Transverse colon (tissue), 4 donors: ENCODE results near the gene RHOT2.

Experiments used
- CTCF ChIP-seq, 5 experiments: fragments of 200-600 bp in 3 of 5; fragments of 450-650 bp in 2 of 5; sonication (generic) in 3 of 5; IDR thresholded peaks; 1 replicate in 2 of 5; 2 replicates in 3 of 5; pipeline ENCODE4 v1.5.1; 2016 to 2017; ENCODE audit warnings: antibody characterized with exemption in 5 of 5, inconsistent platforms in 3 of 5, mild to moderate bottlenecking in 2 of 5, moderate library complexity in 1 of 5
- POLR2A ChIP-seq: fragments of 450-650 bp; IDR thresholded peaks from one replicate; pipeline ENCODE4 v1.6.1; 2016; ENCODE audit warnings: antibody characterized with exemption, mild to moderate bottlenecking, moderate library complexity
- POLR2AphosphoS5 ChIP-seq, 3 donors: sonication (generic); formaldehyde crosslinking; IDR thresholded peaks; one replicate each; pipeline ENCODE4 v1.6.1; 2016; ENCODE audit warnings: antibody characterized with exemption in 3 of 3

DNA sequence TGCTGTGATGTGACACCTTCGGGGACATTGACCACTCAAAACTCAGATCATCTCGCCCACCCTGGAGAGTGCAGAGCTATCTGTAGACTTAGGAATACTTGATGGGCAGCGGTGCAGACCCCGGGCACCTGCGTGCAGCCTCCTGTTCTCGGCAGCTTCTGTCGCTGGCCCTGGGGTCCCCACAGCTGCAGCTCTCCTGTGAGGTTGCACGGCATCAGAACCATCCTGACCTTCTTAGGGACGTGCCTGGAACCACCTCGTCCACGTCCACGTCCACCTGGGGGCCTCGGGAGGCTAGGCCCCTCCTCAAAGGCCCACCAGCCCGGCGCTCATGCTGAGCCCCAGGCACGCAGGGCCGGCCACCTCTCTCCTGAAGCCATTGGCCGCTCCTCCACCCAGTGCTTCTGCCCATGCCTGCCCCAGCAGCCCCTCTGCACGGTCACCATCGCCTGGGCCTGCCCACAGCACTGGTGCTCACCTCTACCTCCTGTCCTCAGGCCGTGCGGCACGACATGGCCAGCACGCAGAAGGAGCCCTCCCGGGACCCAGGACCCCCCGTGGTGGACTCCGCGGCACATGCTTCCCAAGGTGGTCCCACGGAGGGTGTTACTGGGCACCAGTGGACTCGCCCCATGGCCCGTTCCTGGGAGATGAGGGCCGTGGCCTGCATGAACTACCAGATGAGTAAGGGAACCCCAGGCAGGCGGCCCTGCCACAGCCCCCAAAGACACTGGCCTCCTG is 39.4 kb upstream of the RHOT2 start:
- TF ChIP-seq CTCF (IDR thresholded peaks at IDR 0.05), result no peak
- TF ChIP-seq POLR2AphosphoS5 (IDR thresholded peaks at IDR 0.05), result no peak
- no peak for TF ChIP-seq POLR2A
